ENCODE data around the gene RPL21. TPM values are rescaled to one million over a fixed set of nuclear protein-coding genes. Genes with fewer than 3 reads are reported as not detected.

The RPL21 gene
- total RNA-seq, 6 experiments from 2014 or later: 174 to 362 (median 317) TPM

DNA sequence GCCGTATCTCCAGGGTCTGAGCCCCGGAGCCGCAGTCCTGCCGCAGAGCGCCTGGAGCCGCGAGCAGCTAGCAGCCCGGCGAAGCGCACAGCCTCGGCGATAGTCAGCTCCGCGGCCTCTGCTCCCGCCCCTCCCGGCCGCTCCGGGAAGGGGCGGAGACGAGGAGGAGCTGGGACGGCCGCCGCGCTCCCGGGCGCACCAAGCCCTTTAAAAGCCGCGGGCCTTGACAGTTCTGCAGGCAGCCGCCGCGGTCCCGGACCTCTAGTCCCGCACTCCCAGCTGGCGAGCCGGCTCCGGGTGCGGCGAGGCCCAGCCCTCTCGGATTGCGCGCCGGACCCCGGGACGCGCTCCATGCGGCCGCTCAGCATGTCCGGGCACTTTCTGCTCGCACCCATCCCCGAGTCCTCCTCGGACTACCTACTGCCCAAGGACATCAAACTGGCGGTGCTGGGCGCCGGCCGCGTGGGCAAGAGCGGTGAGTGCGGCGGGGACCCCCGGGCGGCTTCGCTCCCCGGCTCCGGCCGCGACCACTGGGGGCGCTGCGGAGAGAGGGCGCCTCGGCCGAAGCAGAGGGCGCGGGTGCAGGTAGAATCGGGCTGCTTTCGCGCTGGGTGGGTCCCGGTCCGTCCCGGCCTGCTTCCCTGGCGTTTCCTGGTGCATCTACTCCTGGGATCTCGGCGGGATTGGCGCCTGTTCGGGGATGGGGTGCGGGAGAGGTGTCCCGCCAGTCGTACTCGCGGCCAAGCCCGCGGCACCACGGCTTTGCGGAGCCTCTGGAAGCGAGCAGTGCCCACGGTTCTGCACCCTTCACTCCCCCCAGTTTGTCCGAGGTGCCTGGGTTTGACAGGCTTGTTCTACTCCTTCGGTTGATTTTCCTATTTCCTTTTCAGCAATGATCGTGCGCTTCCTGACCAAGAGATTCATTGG is 19.5 kb downstream of the RPL21 start, which contains the start of gene RASL11A:
Gene RASL11A (plus strand): TSS at position 237 of the 927 bp plus-strand sequence. CDS start 115 bp downstream, at position 352.
- no peaks in the 10 kb centered on the region for H3K27me3 ChIP-seq
- peak; percentile 91 to 93 (median 93) for DNase-seq
- H3K4me1 ChIP-seq: peaks cover 0 to 14% (median 0%) of the 10 kb centered on the region in 4 donors
- H3K36me3 ChIP-seq: peaks cover 0 to 3% (median 0%) of the 10 kb centered on the region in 4 donors
- peak within 1 kb of the TSS; percentile 79 to 92 (median 84) for H3K4me3 ChIP-seq
- TF ChIP-seq, protein P1, sequence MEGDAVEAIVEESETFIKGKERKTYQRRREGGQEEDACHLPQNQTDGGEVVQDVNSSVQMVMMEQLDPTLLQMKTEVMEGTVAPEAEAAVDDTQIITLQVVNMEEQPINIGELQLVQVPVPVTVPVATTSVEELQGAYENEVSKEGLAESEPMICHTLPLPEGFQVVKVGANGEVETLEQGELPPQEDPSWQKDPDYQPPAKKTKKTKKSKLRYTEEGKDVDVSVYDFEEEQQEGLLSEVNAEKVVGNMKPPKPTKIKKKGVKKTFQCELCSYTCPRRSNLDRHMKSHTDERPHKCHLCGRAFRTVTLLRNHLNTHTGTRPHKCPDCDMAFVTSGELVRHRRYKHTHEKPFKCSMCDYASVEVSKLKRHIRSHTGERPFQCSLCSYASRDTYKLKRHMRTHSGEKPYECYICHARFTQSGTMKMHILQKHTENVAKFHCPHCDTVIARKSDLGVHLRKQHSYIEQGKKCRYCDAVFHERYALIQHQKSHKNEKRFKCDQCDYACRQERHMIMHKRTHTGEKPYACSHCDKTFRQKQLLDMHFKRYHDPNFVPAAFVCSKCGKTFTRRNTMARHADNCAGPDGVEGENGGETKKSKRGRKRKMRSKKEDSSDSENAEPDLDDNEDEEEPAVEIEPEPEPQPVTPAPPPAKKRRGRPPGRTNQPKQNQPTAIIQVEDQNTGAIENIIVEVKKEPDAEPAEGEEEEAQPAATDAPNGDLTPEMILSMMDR (IDR thresholded peaks at IDR 0.05): peak; percentile 90 to 99 (median 97)
- peak; percentile 99 for TF ChIP-seq POLR2A (IDR thresholded peaks at IDR 0.05)
- intact Hi-C loops (cut with DNase I): no loop called here
- under 1% methylated on average over 26 of the region's 99 CpGs for WGBS (ENCODE audit: insufficient coverage, low coverage, low lambda C conversion rate, missing lambda C conversion rate)
- ATAC-seq: peak; percentile 94 to 98 (median 96)
- H3K27ac ChIP-seq: peak within 1 kb of the TSS; percentile 85 to 95 (median 89)
- no peaks in the 10 kb centered on the region for H3K9me3 ChIP-seq

DNA sequence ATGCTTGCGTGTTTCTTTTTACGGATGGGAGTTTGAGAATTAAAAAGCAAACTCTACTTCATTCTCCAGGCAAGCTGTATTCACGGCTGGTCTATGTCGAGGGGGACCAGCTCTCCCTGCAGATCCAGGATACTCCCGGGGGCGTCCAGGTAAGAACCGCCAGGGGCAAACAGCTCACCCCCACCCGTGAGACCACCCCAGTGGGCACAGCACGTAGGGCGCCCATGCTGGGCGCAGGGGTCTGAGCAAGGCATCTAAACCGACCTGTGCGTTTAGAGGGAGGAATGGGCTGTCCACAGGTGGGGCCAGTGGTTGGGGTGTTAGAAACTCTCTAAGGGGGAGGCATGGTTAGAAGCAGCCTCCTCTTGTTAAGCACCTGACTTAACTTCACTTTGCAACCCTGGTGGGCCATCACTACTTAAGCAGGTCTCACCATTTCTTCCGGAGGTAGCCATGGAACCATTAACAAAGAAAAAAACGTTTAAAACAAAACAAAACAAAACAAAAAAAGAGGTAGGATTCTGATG is 20.3 kb downstream of the RPL21 start:
- no peak for ATAC-seq
- peaks cover 0 to 3% (median 0%) of the 10 kb centered on the region in 4 donors for H3K36me3 ChIP-seq
- peak overlapping the region; percentile 85 to 95 (median 89) for H3K27ac ChIP-seq
- H3K4me3 ChIP-seq: peak overlapping the region; percentile 79 to 92 (median 84)
- H3K4me1 ChIP-seq: peaks cover 0 to 14% (median 0%) of the 10 kb centered on the region in 4 donors
- no peaks in the 10 kb centered on the region for H3K9me3 ChIP-seq
- H3K27me3 ChIP-seq: no peaks in the 10 kb centered on the region
- 41% methylated on average over 15 of the region's 15 CpGs for WGBS (ENCODE audit: insufficient coverage, low coverage, low lambda C conversion rate, missing lambda C conversion rate)
- intact Hi-C loops (cut with DNase I): no loop called here
- no peak for DNase-seq
- TF ChIP-seq, protein P1 (IDR thresholded peaks at IDR 0.05): no peak
- TF ChIP-seq POLR2A (IDR thresholded peaks at IDR 0.05): no peak

DNA sequence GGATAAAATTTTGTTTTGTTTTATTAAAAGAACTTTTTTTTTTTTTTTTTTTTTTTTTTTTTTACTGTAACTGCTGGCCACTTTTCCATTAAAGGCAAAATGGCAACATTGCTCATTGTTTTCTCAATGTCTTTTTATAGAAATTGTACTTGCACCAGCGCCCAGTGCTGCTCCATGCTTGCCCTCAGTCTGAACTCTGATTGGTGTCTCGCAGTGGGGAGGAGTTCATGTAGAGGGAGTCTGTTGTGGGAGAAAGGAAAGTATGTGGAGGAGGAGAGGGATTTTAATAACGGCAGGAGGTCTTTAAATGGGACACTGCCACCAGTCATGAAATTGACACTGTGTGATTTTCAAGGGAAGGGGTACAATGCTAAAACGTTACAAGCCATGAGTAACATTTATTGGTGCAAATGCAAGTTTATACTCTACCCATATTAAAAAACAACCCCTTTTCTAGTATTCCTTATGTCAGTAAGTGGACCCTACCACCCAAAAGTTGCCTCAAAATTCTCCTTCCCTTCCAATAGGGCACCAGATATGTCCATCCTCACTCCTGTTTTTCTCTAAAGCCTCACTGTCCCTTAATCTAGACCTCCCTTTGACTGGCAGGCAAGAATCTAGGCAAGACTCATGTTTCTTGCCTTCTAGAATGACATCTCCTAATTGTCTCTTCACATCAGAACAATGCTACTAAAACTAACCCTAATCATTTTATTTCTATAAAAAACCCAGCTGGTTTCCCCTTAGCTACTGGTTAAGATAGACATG is 22.5 kb downstream of the RPL21 start:
- no peak overlapping the region for H3K27ac ChIP-seq
- no peak for TF ChIP-seq POLR2A (IDR thresholded peaks at IDR 0.05)
- TF ChIP-seq, protein P1 (IDR thresholded peaks at IDR 0.05): no peak

DNA sequence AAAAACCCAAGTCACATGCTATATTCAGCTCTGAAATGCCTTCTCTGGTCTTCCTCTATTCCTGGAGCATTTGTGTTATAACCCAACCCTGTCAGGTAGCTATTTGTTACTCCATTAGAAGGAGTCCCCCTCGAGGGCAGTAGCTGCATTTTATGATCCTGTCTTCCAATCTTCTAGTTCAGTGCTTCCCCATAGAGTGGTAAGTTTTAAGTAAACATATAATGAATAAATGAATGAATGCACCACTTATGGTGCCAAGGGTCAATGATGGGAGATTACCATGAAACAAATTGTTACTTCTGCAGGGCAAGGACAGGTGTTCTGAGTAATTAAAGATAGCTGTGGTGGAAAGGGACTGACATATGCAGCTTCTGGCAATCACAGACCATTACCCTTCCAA is 23.3 kb downstream of the RPL21 start:
- intact Hi-C loops (cut with DNase I): no loop called here
- TF ChIP-seq POLR2A (IDR thresholded peaks at IDR 0.05): no peak
- TF ChIP-seq, protein P1 (IDR thresholded peaks at IDR 0.05): no peak
- 60% methylated on average over 1 of the region's 1 CpG for WGBS (ENCODE audit: insufficient coverage, low coverage, low lambda C conversion rate, missing lambda C conversion rate)

More for the DNA sequence above, 22.5 kb downstream of the RPL21 start:
- intact Hi-C loops (cut with DNase I): no loop called here
- H3K27me3 ChIP-seq: no peaks in the 10 kb centered on the region
- 65% methylated on average over 4 of the region's 4 CpGs for WGBS (ENCODE audit: insufficient coverage, low coverage, low lambda C conversion rate, missing lambda C conversion rate)
- peaks cover 0 to 3% (median 0%) of the 10 kb centered on the region in 4 donors for H3K36me3 ChIP-seq
- ATAC-seq (no peak), DNase-seq (no peak)
- no peak overlapping the region for H3K4me3 ChIP-seq
- no peaks in the 10 kb centered on the region for H3K9me3 ChIP-seq
- H3K4me1 ChIP-seq: peaks cover 0 to 14% (median 0%) of the 10 kb centered on the region in 4 donors

More for the DNA sequence above, 23.3 kb downstream of the RPL21 start:
- ATAC-seq (no peak), DNase-seq (no peak)
- H3K4me1 ChIP-seq: peaks cover 0 to 14% (median 0%) of the 10 kb centered on the region in 4 donors
- H3K36me3 ChIP-seq: peaks cover 0 to 3% (median 0%) of the 10 kb centered on the region in 4 donors
- no peak overlapping the region for H3K4me3 ChIP-seq
- no peaks in the 10 kb centered on the region for H3K27me3 ChIP-seq
- no peaks in the 10 kb centered on the region for H3K9me3 ChIP-seq
- no peak overlapping the region for H3K27ac ChIP-seq

Measured in right lobe of liver (tissue), 6 donors.